ENCODE data around the gene ZNRD2.

The ZNRD2 gene

DNA sequence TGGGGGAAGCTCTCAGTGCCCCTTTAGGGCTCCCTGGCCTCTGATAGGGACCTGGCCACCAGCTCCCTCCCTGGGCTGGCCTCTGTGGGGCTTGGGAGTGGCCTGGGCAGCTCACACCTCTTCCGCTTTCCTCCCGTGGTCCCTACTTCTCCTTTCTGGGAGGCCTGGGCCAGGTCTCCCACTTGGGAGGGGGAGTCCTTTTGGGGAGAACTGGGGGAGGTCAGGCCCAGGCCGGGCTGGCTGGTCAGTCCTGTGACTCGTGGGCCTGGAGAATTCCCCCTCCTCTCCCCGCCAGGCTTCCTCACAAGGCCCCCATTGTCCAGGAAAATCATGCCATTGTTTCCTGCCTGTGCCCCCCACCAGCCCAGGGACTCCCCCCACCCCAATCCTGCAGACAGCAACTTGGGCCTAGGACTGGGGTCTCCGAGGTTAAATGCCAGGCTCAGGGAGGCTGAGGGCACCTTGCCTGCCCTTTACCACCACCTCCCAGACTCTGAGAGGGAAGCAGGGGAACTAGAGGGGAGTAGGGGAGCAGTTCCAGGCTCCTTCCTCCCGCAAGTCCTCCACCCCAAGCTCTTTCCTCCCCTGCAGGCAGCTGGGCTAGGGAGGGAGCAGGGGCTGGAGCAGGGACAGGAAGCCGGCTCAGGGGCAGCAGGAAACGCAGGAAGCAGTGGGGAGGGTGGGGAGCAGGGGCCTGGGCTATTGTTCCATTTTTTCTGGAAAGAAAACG is 40.9 kb downstream of the ZNRD2 start:
- H3K4me3 ChIP-seq (ENCODE audit: low read depth in 1 of 2, low read length in 2 of 2), result peak overlapping the region; percentile 77 to 85
- no peaks in the 10 kb centered on the region for H3K9me3 ChIP-seq (ENCODE audit: control insufficient read depth in 1 of 2, low read length in 2 of 2)
- peaks cover 9 to 63% of the 10 kb centered on the region in 2 donors for H3K4me1 ChIP-seq (ENCODE audit: control insufficient read depth in 1 of 2, insufficient read depth in 2 of 2, low read length in 2 of 2)
- H3K27ac ChIP-seq (ENCODE audit: low read length), result peak overlapping the region; percentile 71
- peaks cover 5 to 15% of the 10 kb centered on the region in 2 donors for H3K36me3 ChIP-seq (ENCODE audit: control insufficient read depth in 1 of 2, insufficient read depth in 2 of 2, low read length in 2 of 2)
- H3K27me3 ChIP-seq (ENCODE audit: low read depth, low read length), result no peaks in the 10 kb centered on the region

DNA sequence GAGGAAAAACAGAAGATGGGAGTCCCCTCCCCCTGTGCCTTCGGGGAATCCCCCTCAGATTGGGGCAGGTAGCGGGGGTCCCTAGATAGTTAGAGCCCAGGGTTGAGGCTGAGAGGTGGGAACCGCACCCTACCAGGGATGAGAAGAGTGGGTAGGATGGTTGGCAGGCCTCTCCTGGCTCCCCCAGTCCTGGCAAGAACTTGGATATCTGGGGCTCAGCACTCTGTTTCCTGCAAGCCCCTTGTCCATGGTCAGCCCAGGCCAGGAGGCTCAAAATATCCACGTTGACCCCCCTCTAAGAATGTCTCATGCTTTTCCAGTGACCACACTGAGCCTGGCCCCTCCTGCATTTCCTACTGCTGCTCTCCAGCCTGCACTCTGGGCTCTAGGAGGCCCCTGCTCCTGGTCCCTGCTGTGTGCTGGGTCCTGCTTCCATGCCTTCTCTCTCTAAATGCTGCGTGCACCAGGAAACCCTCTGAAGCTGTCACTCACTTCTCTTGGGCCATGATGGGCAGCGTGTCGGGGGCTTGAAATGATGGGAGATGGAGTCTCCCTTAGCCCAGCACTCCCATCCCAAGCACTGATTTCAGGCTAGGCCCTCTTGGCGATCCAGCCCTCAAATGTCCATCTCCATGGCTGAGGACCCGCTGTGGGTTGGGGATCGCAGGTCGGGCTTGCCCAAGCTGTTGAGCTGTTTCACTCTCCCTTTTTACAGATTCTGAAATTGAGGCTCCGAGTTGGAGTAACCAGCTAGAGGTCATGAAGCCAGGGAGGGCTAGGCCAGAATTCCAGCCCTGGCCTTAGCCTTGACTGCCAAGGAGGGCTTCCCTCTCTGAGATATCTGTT is 41.7 kb downstream of the ZNRD2 start:
- H3K27ac ChIP-seq (ENCODE audit: low read length), result peak overlapping the region; percentile 71
- peak overlapping the region; percentile 77 to 85 for H3K4me3 ChIP-seq (ENCODE audit: low read depth in 1 of 2, low read length in 2 of 2)
- H3K36me3 ChIP-seq (ENCODE audit: control insufficient read depth in 1 of 2, insufficient read depth in 2 of 2, low read length in 2 of 2), result peaks cover 5 to 15% of the 10 kb centered on the region in 2 donors
- H3K27me3 ChIP-seq (ENCODE audit: low read depth, low read length), result no peaks in the 10 kb centered on the region
- peaks cover 12 to 64% of the 10 kb centered on the region in 2 donors for H3K4me1 ChIP-seq (ENCODE audit: control insufficient read depth in 1 of 2, insufficient read depth in 2 of 2, low read length in 2 of 2)
- no peaks in the 10 kb centered on the region for H3K9me3 ChIP-seq (ENCODE audit: control insufficient read depth in 1 of 2, low read length in 2 of 2)

DNA sequence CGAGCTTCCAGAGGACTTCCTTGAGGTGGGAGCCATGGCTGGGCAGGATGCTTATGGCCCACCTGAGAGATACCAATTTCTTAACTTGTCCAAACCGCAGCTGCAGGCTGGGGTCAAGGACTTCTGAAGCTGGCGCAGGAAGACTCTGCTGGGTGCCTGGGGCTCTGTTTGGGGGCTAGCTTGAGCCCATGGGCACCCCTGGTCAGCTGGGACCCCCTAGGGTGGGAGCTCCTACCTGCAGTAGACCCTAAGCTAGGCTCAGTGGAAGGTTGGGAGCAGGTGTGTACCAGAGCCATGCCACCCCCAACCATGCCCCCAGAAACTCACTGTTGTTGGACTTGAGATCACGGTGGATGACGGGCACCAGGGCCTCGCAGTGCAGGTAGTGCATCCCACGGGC is 42.4 kb downstream of the ZNRD2 start:
- H3K36me3 ChIP-seq (ENCODE audit: control insufficient read depth in 1 of 2, insufficient read depth in 2 of 2, low read length in 2 of 2), result peaks cover 5 to 19% of the 10 kb centered on the region in 2 donors
- H3K9me3 ChIP-seq (ENCODE audit: control insufficient read depth in 1 of 2, low read length in 2 of 2), result no peaks in the 10 kb centered on the region
- H3K27ac ChIP-seq (ENCODE audit: low read length), result peak overlapping the region; percentile 71
- peaks cover 14 to 64% of the 10 kb centered on the region in 2 donors for H3K4me1 ChIP-seq (ENCODE audit: control insufficient read depth in 1 of 2, insufficient read depth in 2 of 2, low read length in 2 of 2)
- H3K27me3 ChIP-seq (ENCODE audit: low read depth, low read length), result no peaks in the 10 kb centered on the region
- H3K4me3 ChIP-seq (ENCODE audit: low read depth in 1 of 2, low read length in 2 of 2), result peak overlapping the region; percentile 77 to 85

DNA sequence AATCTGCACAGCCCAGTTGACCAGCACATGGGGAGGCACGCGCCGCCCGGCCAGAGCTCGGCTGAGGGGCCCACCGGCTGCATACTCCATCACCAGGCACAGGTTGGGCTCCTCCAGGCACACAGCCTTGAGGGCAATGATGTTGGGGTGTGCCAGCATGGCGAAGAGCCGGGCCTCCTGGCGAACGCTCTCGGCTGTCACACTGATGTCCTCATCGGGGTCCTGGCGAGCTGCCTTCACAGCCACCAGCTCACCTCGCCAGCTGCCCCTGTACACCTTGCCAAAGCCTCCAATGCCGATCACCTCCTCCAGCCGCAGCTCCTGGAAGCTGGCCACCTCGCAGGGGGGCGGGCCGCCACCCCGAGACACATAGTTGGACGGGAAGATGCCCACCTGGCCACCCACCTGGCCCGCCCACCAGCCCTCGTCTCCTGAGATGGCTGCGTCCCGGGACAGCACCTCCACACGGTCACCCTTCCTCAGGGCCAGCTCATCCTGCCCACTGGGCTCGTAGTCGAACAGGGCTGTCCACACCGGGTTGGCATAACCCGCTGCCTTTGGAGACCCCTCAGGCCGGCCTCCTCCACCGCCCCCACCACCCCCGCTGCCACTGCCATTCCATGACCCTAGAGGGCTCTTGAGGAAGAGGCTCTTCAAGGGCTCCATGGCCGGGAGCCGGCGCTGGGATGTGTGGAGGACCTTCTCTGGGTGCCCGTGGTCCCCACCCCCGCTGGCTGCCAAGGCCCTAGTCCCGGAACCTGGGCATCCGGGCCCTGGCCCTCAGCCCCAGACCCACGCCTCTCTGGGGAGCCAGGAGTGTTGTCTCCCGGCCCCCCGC is 43.0 kb downstream of the ZNRD2 start:
- H3K4me1 ChIP-seq (ENCODE audit: control insufficient read depth in 1 of 2, insufficient read depth in 2 of 2, low read length in 2 of 2), result peaks cover 12 to 58% of the 10 kb centered on the region in 2 donors
- no peaks in the 10 kb centered on the region for H3K27me3 ChIP-seq (ENCODE audit: low read depth, low read length)
- no peaks in the 10 kb centered on the region for H3K9me3 ChIP-seq (ENCODE audit: control insufficient read depth in 1 of 2, low read length in 2 of 2)
- peak overlapping the region; percentile 86 for H3K27ac ChIP-seq (ENCODE audit: low read length)
- H3K4me3 ChIP-seq (ENCODE audit: low read depth in 1 of 2, low read length in 2 of 2), result peak overlapping the region; percentile 77 to 85
- peaks cover 10 to 19% of the 10 kb centered on the region in 2 donors for H3K36me3 ChIP-seq (ENCODE audit: control insufficient read depth in 1 of 2, insufficient read depth in 2 of 2, low read length in 2 of 2)

DNA sequence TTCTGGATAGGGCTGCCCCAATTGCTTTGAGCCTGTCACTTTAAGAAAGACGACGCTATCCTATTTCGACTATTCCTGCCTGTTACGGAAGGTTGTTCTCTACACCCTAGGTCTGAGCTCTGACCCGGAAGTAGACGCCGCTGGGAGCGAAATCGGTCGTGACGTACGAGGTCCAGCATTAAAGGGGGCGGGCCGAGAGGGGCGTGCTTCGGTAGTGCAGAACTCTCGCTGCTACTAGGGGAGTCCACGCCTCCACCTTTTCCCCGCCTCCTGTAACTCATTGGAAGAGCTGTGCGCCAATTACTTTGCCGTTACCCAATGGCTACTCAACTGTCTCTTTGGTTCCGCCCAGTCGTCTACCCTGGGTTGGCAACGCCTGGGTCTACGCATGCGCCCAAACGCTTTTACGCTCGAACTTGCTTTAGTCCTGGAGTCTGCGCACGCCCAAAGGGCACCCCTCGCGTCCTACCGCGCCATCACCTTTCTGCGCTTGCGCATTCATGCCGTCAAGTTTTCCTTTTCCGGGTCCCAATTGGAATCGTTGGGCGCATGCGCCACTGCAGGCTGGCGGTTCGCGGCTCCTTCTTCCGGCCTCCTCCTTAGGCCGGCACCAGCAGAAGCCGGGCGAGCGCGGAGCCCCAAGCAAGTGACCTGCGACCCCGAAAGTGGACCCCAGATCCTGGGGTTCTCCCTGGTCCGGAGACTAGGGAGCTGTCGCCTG is 45.1 kb downstream of the ZNRD2 start, which contains the start of gene PCNX3:
Gene PCNX3, plus strand, starts transcription at position 548 of the 721 bp plus-strand sequence. CDS start 536 bp downstream, outside the sequence.
- Histone ChIP-seq H3K36me3 (ENCODE audit: control insufficient read depth in 1 of 2, insufficient read depth in 2 of 2, low read length in 2 of 2) (peaks cover 8 to 38% of the 10 kb centered on the region in 2 donors), H3K4me3 (ENCODE audit: low read depth in 1 of 2, low read length in 2 of 2) (peak within 1 kb of the TSS; percentile 77 to 86), H3K27me3 (ENCODE audit: low read depth, low read length) (no peaks in the 10 kb centered on the region), H3K9me3 (ENCODE audit: control insufficient read depth in 1 of 2, low read length in 2 of 2) (no peaks in the 10 kb centered on the region), H3K27ac (ENCODE audit: low read length) (peak within 1 kb of the TSS; percentile 86), H3K4me1 (ENCODE audit: control insufficient read depth in 1 of 2, insufficient read depth in 2 of 2, low read length in 2 of 2) (peaks cover 11 to 49% of the 10 kb centered on the region in 2 donors)

DNA sequence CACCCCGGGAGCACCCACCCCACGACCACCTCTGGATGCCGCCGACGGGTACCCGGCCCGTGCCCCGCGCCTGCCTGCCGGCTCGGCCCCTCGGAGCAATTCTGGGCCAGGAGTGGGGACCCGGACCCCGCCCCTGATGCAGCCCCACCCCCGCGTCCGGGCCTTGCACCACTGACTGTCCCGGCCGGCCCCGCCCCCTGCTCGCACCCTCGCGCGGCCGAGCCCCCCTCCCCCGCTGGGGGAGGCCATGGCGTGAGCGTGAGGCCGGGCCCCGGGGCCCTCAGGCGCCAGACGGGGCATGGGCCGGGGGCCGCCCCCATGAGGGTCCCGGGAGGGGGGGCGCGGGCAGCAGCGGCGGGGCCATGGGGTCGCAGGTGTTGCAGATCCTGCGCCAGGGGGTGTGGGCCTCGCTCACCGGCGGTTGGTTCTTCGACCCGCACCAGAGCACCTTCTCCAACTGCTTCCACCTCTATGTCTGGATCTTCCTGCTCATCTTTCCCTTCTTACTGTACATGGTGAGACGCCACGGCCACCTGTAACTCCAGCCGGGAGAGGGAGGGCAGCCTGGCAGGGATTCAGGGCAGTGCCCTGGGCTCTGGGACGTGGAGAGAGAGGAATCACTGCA is 45.8 kb downstream of the ZNRD2 start:
- Histone ChIP-seq H3K27ac (ENCODE audit: low read length) (peak overlapping the region; percentile 39), H3K36me3 (ENCODE audit: control insufficient read depth in 1 of 2, insufficient read depth in 2 of 2, low read length in 2 of 2) (peaks cover 8 to 40% of the 10 kb centered on the region in 2 donors), H3K4me1 (ENCODE audit: control insufficient read depth in 1 of 2, insufficient read depth in 2 of 2, low read length in 2 of 2) (peaks cover 6 to 42% of the 10 kb centered on the region in 2 donors), H3K9me3 (ENCODE audit: control insufficient read depth in 1 of 2, low read length in 2 of 2) (no peaks in the 10 kb centered on the region), H3K4me3 (ENCODE audit: low read depth in 1 of 2, low read length in 2 of 2) (peak overlapping the region; percentile 76 to 86), H3K27me3 (ENCODE audit: low read depth, low read length) (no peaks in the 10 kb centered on the region)

DNA sequence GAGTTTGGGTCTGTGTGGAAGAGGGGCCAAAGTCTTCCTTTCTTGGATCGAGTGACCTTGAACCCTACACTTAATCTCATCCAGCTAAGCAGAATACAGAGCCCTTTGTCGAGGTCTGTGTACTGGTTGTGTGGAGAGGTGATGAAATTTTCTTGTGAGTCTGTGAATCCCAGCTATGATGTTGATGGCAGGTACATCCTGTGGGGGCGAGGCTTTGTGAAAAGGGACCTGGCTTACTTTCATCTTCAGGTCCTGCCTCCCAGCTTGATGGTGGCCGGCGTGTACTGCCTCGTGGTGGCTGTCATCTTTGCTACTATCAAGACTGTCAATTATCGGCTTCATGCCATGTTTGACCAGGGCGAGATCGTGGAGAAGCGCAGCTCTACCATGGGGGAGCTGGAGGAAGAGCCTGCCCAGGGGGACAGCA is 46.3 kb downstream of the ZNRD2 start:
- peak overlapping the region; percentile 76 to 86 for H3K4me3 ChIP-seq (ENCODE audit: low read depth in 1 of 2, low read length in 2 of 2)
- peaks cover 8 to 43% of the 10 kb centered on the region in 2 donors for H3K36me3 ChIP-seq (ENCODE audit: control insufficient read depth in 1 of 2, insufficient read depth in 2 of 2, low read length in 2 of 2)
- no peaks in the 10 kb centered on the region for H3K9me3 ChIP-seq (ENCODE audit: control insufficient read depth in 1 of 2, low read length in 2 of 2)
- H3K4me1 ChIP-seq (ENCODE audit: control insufficient read depth in 1 of 2, insufficient read depth in 2 of 2, low read length in 2 of 2), result peaks cover 6 to 37% of the 10 kb centered on the region in 2 donors
- H3K27ac ChIP-seq (ENCODE audit: low read length), result peak overlapping the region; percentile 39
- no peaks in the 10 kb centered on the region for H3K27me3 ChIP-seq (ENCODE audit: low read depth, low read length)

DNA sequence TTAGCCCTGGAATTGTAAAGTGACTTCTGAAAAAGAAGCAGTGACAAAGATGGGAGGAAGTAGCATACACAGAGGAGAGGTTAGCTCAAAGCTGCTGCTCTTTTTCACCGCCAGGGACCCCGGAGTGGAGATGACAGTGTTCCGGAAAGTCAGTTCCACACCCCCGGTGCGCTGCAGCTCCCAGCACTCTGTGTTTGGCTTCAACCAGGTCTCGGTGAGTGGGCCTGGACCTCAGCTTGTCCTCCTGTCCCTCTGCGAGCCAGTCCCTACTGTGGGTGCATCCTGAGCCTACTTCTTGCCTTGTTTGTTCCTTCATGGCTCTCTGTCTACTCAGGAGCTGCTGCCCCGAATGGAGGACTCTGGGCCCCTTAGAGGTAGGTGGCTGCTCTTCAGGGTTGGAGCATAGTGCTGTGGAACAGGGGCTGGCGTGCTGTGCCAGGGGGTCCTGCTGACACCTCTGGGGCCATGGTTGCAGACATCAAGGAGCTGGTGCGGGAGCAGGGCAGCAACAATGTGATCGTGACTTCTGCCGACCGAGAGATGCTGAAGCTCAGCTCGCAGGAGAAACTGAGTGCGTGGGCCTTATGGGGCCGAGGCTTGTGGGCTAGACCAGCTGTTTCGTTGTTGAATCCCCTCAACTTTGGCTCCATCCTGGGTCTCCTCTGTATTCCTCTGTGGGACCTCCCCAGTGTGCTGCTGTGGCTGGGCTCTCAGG is 47.0 kb downstream of the ZNRD2 start:
- H3K27ac ChIP-seq (ENCODE audit: low read length), result no peak overlapping the region
- peaks cover 8 to 50% of the 10 kb centered on the region in 2 donors for H3K36me3 ChIP-seq (ENCODE audit: control insufficient read depth in 1 of 2, insufficient read depth in 2 of 2, low read length in 2 of 2)
- H3K9me3 ChIP-seq (ENCODE audit: control insufficient read depth in 1 of 2, low read length in 2 of 2), result no peaks in the 10 kb centered on the region
- H3K4me1 ChIP-seq (ENCODE audit: control insufficient read depth in 1 of 2, insufficient read depth in 2 of 2, low read length in 2 of 2), result peaks cover 6 to 30% of the 10 kb centered on the region in 2 donors
- H3K27me3 ChIP-seq (ENCODE audit: low read depth, low read length), result no peaks in the 10 kb centered on the region
- no peak overlapping the region for H3K4me3 ChIP-seq (ENCODE audit: low read depth in 1 of 2, low read length in 2 of 2)

DNA sequence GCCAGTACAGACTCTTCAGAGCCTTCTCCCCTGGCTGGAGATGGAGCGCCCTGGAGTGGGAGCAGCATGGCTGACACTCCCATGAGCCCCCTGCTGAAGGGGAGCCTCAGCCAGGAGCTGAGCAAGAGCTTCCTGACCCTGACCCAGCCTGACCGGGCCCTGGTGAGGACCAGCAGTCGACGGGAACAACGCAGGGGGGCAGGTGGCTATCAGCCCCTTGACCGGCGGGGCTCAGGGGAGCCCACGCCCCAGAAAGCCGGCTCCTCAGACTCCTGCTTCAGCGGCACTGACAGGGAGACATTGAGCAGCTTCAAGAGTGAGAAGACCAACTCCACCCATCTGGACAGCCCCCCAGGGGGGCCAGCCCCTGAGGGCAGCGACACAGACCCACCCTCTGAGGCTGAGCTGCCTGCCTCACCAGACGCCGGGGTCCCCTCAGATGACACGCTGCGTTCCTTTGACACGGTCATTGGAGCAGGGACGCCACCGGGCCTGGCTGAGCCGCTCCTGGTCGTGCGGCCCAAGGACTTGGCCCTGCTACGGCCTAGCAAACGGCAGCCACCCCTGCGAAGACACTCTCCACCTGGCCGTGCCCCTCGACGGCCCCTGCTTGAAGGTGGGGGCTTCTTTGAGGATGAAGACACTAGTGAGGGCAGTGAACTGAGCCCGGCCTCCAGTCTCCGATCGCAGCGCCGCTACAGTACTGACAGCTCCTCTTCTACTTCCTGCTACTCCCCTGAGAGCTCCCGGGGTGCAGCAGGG is 47.9 kb downstream of the ZNRD2 start:
- H3K4me1 ChIP-seq (ENCODE audit: control insufficient read depth in 1 of 2, insufficient read depth in 2 of 2, low read length in 2 of 2), result peaks cover 6 to 21% of the 10 kb centered on the region in 2 donors
- no peak overlapping the region for H3K27ac ChIP-seq (ENCODE audit: low read length)
- H3K36me3 ChIP-seq (ENCODE audit: control insufficient read depth in 1 of 2, insufficient read depth in 2 of 2, low read length in 2 of 2), result peaks cover 8 to 54% of the 10 kb centered on the region in 2 donors
- H3K9me3 ChIP-seq (ENCODE audit: control insufficient read depth in 1 of 2, low read length in 2 of 2), result no peaks in the 10 kb centered on the region
- H3K4me3 ChIP-seq (ENCODE audit: low read depth in 1 of 2, low read length in 2 of 2), result no peak overlapping the region
- H3K27me3 ChIP-seq (ENCODE audit: low read depth, low read length), result no peaks in the 10 kb centered on the region
